ENCODE measurements around the gene ITPKB.

ITPKB gene

GRCh38 chr1:226728448-226728847 lies 10.6 kb downstream of the ITPKB start:
- Histone ChIP-seq H2AK5ac (ENCODE audit: low read depth, low read length) (no peak overlapping the region), H3K23ac (ENCODE audit: low read depth, low read length, poor library complexity) (no peak overlapping the region), H4K8ac (ENCODE audit: low read depth, low read length) (no peak overlapping the region), H3K9me3 (replicated peaks in 1 of 2; ENCODE audit: control insufficient read depth in 2 of 2, insufficient read depth in 1 of 2, low read depth in 1 of 2, low read length in 2 of 2) (no peaks in the 10 kb centered on the region), H3K4me2 (ENCODE audit: insufficient read depth, low read length, poor library complexity, severe bottlenecking) (no peak overlapping the region), H3K9ac (ENCODE audit: low read depth, low read length, poor library complexity) (no peak overlapping the region), H2BK12ac (ENCODE audit: low read length) (no peak overlapping the region), H3K36me3 (replicated peaks in 1 of 2; ENCODE audit: control insufficient read depth in 2 of 2, insufficient read depth in 2 of 2, low read length in 2 of 2) (peaks cover 3 to 14% of the 10 kb centered on the region in 2 donors), H3K14ac (ENCODE audit: low read length) (no peak overlapping the region), H3K79me1 (ENCODE audit: low read depth, low read length) (no peaks in the 10 kb centered on the region), H2BK120ac (ENCODE audit: low read depth, low read length) (no peak overlapping the region), H3K27ac (replicated peaks; ENCODE audit: low read length) (no peak overlapping the region), H2AFZ (ENCODE audit: low read length) (no peak overlapping the region), H3K18ac (ENCODE audit: low read length) (no peak overlapping the region), H3K4me3 (ENCODE audit: low read length in 2 of 2) (no peak overlapping the region), H3K4ac (ENCODE audit: low read length) (no peak overlapping the region), H4K91ac (ENCODE audit: low read depth, low read length, poor library complexity) (no peak overlapping the region), H2BK5ac (ENCODE audit: low read length) (no peak overlapping the region), H3K27me3 (ENCODE audit: control insufficient read depth in 3 of 3, insufficient read depth in 3 of 3, low read depth in 1 of 3, low read length in 3 of 3) (no peaks in the 10 kb centered on the region), H2BK15ac (ENCODE audit: low read length) (no peak overlapping the region), H3K4me1 (ENCODE audit: control insufficient read depth in 2 of 2, insufficient read depth in 1 of 2, low read depth in 1 of 2, low read length in 2 of 2) (peaks cover 26% of the 10 kb centered on the region in 2 donors)
- no peak for DNase-seq (ENCODE audit: low spot score)
- no CpG with 5 or more reads among the region's 6 CpGs for WGBS, 2 donors (ENCODE audit: extremely low coverage in 2 of 2, insufficient read length in 2 of 2, insufficient replicate concordance in 1 of 2)

- no peak for DNase-seq (ENCODE audit: low spot score)
- H4K8ac ChIP-seq (ENCODE audit: low read depth, low read length), result no peak overlapping the region
- H3K18ac ChIP-seq (ENCODE audit: low read length), result no peak overlapping the region
- peak overlapping the region; percentile 72 for H3K14ac ChIP-seq (ENCODE audit: low read length)
- H3K4me3 ChIP-seq (ENCODE audit: low read length in 2 of 2), result no peak overlapping the region
- no peak overlapping the region for H4K91ac ChIP-seq (ENCODE audit: low read depth, low read length, poor library complexity)
- H2BK15ac ChIP-seq (ENCODE audit: low read length), result no peak overlapping the region
- H3K4ac ChIP-seq (ENCODE audit: low read length), result no peak overlapping the region
- peaks cover 0 to 5% of the 10 kb centered on the region in 2 donors for H3K36me3 ChIP-seq (replicated peaks in 1 of 2; ENCODE audit: control insufficient read depth in 2 of 2, insufficient read depth in 2 of 2, low read length in 2 of 2)
- H3K4me2 ChIP-seq (ENCODE audit: insufficient read depth, low read length, poor library complexity, severe bottlenecking), result no peak overlapping the region
- no peak overlapping the region for H2BK5ac ChIP-seq (ENCODE audit: low read length)
- no peak overlapping the region for H2BK120ac ChIP-seq (ENCODE audit: low read depth, low read length)
- no peak overlapping the region for H2AFZ ChIP-seq (ENCODE audit: low read length)
- no peak overlapping the region for H3K23ac ChIP-seq (ENCODE audit: low read depth, low read length, poor library complexity)
- H2AK5ac ChIP-seq (ENCODE audit: low read depth, low read length), result peak overlapping the region; percentile 82
- H3K4me1 ChIP-seq (ENCODE audit: control insufficient read depth in 2 of 2, insufficient read depth in 1 of 2, low read depth in 1 of 2, low read length in 2 of 2), result peaks cover 31 to 32% of the 10 kb centered on the region in 2 donors
- no peaks in the 10 kb centered on the region for H3K27me3 ChIP-seq (ENCODE audit: control insufficient read depth in 3 of 3, insufficient read depth in 3 of 3, low read depth in 1 of 3, low read length in 3 of 3)
- H3K79me1 ChIP-seq (ENCODE audit: low read depth, low read length), result no peaks in the 10 kb centered on the region
- WGBS, 2 donors (ENCODE audit: extremely low coverage in 2 of 2, insufficient read length in 2 of 2, insufficient replicate concordance in 1 of 2), result no CpG with 5 or more reads among the region's 4 CpGs
- H3K9ac ChIP-seq (ENCODE audit: low read depth, low read length, poor library complexity), result no peak overlapping the region
- H3K27ac ChIP-seq (replicated peaks; ENCODE audit: low read length), result no peak overlapping the region
- no peaks in the 10 kb centered on the region for H3K9me3 ChIP-seq (replicated peaks in 1 of 2; ENCODE audit: control insufficient read depth in 2 of 2, insufficient read depth in 1 of 2, low read depth in 1 of 2, low read length in 2 of 2)
- no peak overlapping the region for H2BK12ac ChIP-seq (ENCODE audit: low read length)
These were observed 13.2 kb downstream of the ITPKB start for GRCh38 chr1:226725897-226726267.

- no peak overlapping the region for H3K9ac ChIP-seq (ENCODE audit: low read depth, low read length, poor library complexity)
- H4K8ac ChIP-seq (ENCODE audit: low read depth, low read length), result no peak overlapping the region
- no peaks in the 10 kb centered on the region for H3K9me3 ChIP-seq (replicated peaks in 1 of 2; ENCODE audit: control insufficient read depth in 2 of 2, insufficient read depth in 1 of 2, low read depth in 1 of 2, low read length in 2 of 2)
- no peak overlapping the region for H3K4ac ChIP-seq (ENCODE audit: low read length)
- H3K27me3 ChIP-seq (ENCODE audit: control insufficient read depth in 3 of 3, insufficient read depth in 3 of 3, low read depth in 1 of 3, low read length in 3 of 3), result no peaks in the 10 kb centered on the region
- H2AK5ac ChIP-seq (ENCODE audit: low read depth, low read length), result peak overlapping the region; percentile 56
- H3K27ac ChIP-seq (replicated peaks; ENCODE audit: low read length), result peak overlapping the region; percentile 69
- H3K4me1 ChIP-seq (ENCODE audit: control insufficient read depth in 2 of 2, insufficient read depth in 1 of 2, low read depth in 1 of 2, low read length in 2 of 2), result peaks cover 38 to 42% of the 10 kb centered on the region in 2 donors
- H3K14ac ChIP-seq (ENCODE audit: low read length), result no peak overlapping the region
- H2AFZ ChIP-seq (ENCODE audit: low read length), result peak overlapping the region; percentile 51
- no peak overlapping the region for H2BK120ac ChIP-seq (ENCODE audit: low read depth, low read length)
- H4K91ac ChIP-seq (ENCODE audit: low read depth, low read length, poor library complexity), result no peak overlapping the region
- peak overlapping the region in 1 of 2 donors; percentile 25 for H3K4me3 ChIP-seq (ENCODE audit: low read length in 2 of 2)
- H2BK5ac ChIP-seq (ENCODE audit: low read length), result no peak overlapping the region
- H3K4me2 ChIP-seq (ENCODE audit: insufficient read depth, low read length, poor library complexity, severe bottlenecking), result peak overlapping the region; percentile 48
- no peak overlapping the region for H2BK15ac ChIP-seq (ENCODE audit: low read length)
- peak; percentile 65 for DNase-seq (ENCODE audit: low spot score)
- no CpG with 5 or more reads among the region's 13 CpGs for whole genome bisulfite sequencing, 2 donors (ENCODE audit: extremely low coverage in 2 of 2, insufficient read length in 2 of 2, insufficient replicate concordance in 1 of 2)
- H2BK12ac ChIP-seq (ENCODE audit: low read length), result peak overlapping the region; percentile 31
- H3K23ac ChIP-seq (ENCODE audit: low read depth, low read length, poor library complexity), result no peak overlapping the region
- no peaks in the 10 kb centered on the region for H3K79me1 ChIP-seq (ENCODE audit: low read depth, low read length)
- peak overlapping the region; percentile 53 for H3K18ac ChIP-seq (ENCODE audit: low read length)
- H3K36me3 ChIP-seq (replicated peaks in 1 of 2; ENCODE audit: control insufficient read depth in 2 of 2, insufficient read depth in 2 of 2, low read length in 2 of 2), result no peaks in the 10 kb centered on the region
These were observed 15.2 kb downstream of the ITPKB start for GRCh38 chr1:226723657-226724532.

- Histone ChIP-seq H2AK5ac (ENCODE audit: low read depth, low read length) (peak overlapping the region; percentile 6), H2BK5ac (ENCODE audit: low read length) (peak overlapping the region; percentile 4), H3K4ac (ENCODE audit: low read length) (no peak overlapping the region), H4K8ac (ENCODE audit: low read depth, low read length) (no peak overlapping the region), H3K23ac (ENCODE audit: low read depth, low read length, poor library complexity) (no peak overlapping the region), H3K9ac (ENCODE audit: low read depth, low read length, poor library complexity) (no peak overlapping the region), H2AFZ (ENCODE audit: low read length) (peak overlapping the region; percentile 51), H2BK12ac (ENCODE audit: low read length) (peak overlapping the region; percentile 25), H4K91ac (ENCODE audit: low read depth, low read length, poor library complexity) (no peak overlapping the region), H3K14ac (ENCODE audit: low read length) (no peak overlapping the region), H3K4me2 (ENCODE audit: insufficient read depth, low read length, poor library complexity, severe bottlenecking) (peak overlapping the region; percentile 48), H3K36me3 (replicated peaks in 1 of 2; ENCODE audit: control insufficient read depth in 2 of 2, insufficient read depth in 2 of 2, low read length in 2 of 2) (no peaks in the 10 kb centered on the region), H3K18ac (ENCODE audit: low read length) (peak overlapping the region; percentile 40), H3K27ac (replicated peaks; ENCODE audit: low read length) (peak overlapping the region; percentile 55), H3K9me3 (replicated peaks in 1 of 2; ENCODE audit: control insufficient read depth in 2 of 2, insufficient read depth in 1 of 2, low read depth in 1 of 2, low read length in 2 of 2) (no peaks in the 10 kb centered on the region), H3K79me1 (ENCODE audit: low read depth, low read length) (no peaks in the 10 kb centered on the region), H3K27me3 (ENCODE audit: control insufficient read depth in 3 of 3, insufficient read depth in 3 of 3, low read depth in 1 of 3, low read length in 3 of 3) (no peaks in the 10 kb centered on the region), H3K4me3 (ENCODE audit: low read length in 2 of 2) (no peak overlapping the region), H2BK15ac (ENCODE audit: low read length) (no peak overlapping the region), H3K4me1 (ENCODE audit: control insufficient read depth in 2 of 2, insufficient read depth in 1 of 2, low read depth in 1 of 2, low read length in 2 of 2) (peaks cover 38 to 42% of the 10 kb centered on the region in 2 donors), H2BK120ac (ENCODE audit: low read depth, low read length) (no peak overlapping the region)
- no peak for DNase-seq (ENCODE audit: low spot score)
- WGBS, 2 donors (ENCODE audit: extremely low coverage in 2 of 2, insufficient read length in 2 of 2, insufficient replicate concordance in 1 of 2), result no CpG with 5 or more reads among the region's 14 CpGs
These were observed 16.0 kb downstream of the ITPKB start for GRCh38 chr1:226722901-226723656.
